Colonic mucosa (tissue), 4 donors: Measurements from ENCODE around the gene UBN1. TPM values are rescaled to one million over a fixed set of nuclear protein-coding genes. Genes with fewer than 3 reads are reported as not detected.

Experiments used
- DNase-seq: peaks from one replicate; pipeline ENCODE4 v3.0.0-alpha.2; 2020
- H3K27ac ChIP-seq: fragments of 200-600 bp; one replicate; pipeline ENCODE4 v1.8.0; 2021
- H3K27me3 ChIP-seq: fragments of 200-600 bp; one replicate; pipeline ENCODE4 v1.8.0; 2021
- H3K36me3 ChIP-seq: fragments of 200-600 bp; one replicate; pipeline ENCODE4 v1.8.0; 2021
- H3K4me1 ChIP-seq: fragments of 200-600 bp; one replicate; pipeline ENCODE4 v1.8.0; 2021; ENCODE audit warnings: mild to moderate bottlenecking
- H3K4me3 ChIP-seq: fragments of 200-600 bp; one replicate; pipeline ENCODE4 v1.8.0; 2021
- H3K9ac ChIP-seq, 2 donors: one replicate each; pipeline ENCODE4 v1.7.0; 2013; ENCODE audit warnings: control low read depth in 2 of 2, low read depth in 2 of 2, low read length in 2 of 2
- H3K9me3 ChIP-seq: fragments of 200-600 bp; one replicate; pipeline ENCODE4 v1.8.0; 2021
- intact Hi-C: fragments of 100-400 bp; cut with DNase I; formaldehyde crosslinking; loops from one replicate; pipeline ENCODE4 v1.14.1; 2022
- total RNA-seq, 2 donors: library from RNA; stranded (reverse); fragmentation: NEBNext Ultra II Directional in 1 of 2; extraction: Animal tissue kit (Norgen Biotek cat#: 25700) in 1 of 2; gene quantifications; one replicate each; pipeline ENCODE4 v1.2.1, GENCODE V29; 2021
- TF ChIP-seq, protein P1 (sequence below): fragments of 200-600 bp; IDR thresholded peaks from one replicate; pipeline ENCODE4 v1.8.0; 2022; ENCODE audit warnings: antibody characterized with exemption, mild to moderate bottlenecking
- donor health status: healthy.
- donor health status: DM: no; HTN: no; CAD: no.
- donor health status: DM: no; HTN: no; CAD: no.

UBN1 gene
- total RNA-seq, 2 donors from 2014 or later = 34.7 to 41.7 TPM

DNA sequence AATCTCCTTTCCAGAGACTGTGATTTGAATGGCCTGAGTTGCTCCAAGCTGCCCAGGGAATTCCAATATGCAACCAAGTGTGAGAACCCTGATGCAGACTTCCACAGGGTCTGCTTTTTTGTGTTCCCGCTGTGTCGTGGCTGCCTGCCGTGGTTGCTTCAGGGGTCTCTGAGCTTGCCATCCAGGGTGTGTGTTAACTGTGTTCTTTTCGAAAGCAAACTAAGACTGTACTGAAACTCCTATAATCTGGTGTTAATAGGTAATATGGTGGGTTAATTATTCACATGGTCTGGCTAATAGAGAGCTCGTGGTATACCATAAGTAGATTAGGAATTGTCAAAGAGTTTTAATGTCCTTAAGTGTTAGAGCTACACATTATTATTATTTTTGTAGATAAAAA is 20.7 kb downstream of the UBN1 start:
- DNase-seq = no peak
- H3K36me3 ChIP-seq = peaks cover 6% of the 10 kb centered on the region

GRCh38 chr16:4868535-4868934 is 21.3 kb downstream of the UBN1 start:
- Histone ChIP-seq H3K4me1 (no peaks in the 10 kb centered on the region), H3K9me3 (no peaks in the 10 kb centered on the region), H3K9ac (no peak overlapping the region), H3K27ac (no peak overlapping the region), H3K36me3 (peaks cover 8% of the 10 kb centered on the region), H3K4me3 (no peak overlapping the region), H3K27me3 (no peaks in the 10 kb centered on the region)
- DNase-seq = no peak
- TF ChIP-seq, protein P1, sequence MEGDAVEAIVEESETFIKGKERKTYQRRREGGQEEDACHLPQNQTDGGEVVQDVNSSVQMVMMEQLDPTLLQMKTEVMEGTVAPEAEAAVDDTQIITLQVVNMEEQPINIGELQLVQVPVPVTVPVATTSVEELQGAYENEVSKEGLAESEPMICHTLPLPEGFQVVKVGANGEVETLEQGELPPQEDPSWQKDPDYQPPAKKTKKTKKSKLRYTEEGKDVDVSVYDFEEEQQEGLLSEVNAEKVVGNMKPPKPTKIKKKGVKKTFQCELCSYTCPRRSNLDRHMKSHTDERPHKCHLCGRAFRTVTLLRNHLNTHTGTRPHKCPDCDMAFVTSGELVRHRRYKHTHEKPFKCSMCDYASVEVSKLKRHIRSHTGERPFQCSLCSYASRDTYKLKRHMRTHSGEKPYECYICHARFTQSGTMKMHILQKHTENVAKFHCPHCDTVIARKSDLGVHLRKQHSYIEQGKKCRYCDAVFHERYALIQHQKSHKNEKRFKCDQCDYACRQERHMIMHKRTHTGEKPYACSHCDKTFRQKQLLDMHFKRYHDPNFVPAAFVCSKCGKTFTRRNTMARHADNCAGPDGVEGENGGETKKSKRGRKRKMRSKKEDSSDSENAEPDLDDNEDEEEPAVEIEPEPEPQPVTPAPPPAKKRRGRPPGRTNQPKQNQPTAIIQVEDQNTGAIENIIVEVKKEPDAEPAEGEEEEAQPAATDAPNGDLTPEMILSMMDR = no peak
- intact Hi-C loops = no loop called here

More for the DNA sequence above, 20.7 kb downstream of the UBN1 start:
- no peaks in the 10 kb centered on the region for H3K9me3 ChIP-seq
- H3K4me1 ChIP-seq = no peaks in the 10 kb centered on the region
- no peak overlapping the region for H3K4me3 ChIP-seq
- no peaks in the 10 kb centered on the region for H3K27me3 ChIP-seq
- TF ChIP-seq, protein P1 = no peak
- intact Hi-C loops = no loop called here
- H3K9ac ChIP-seq = no peak overlapping the region
- no peak overlapping the region for H3K27ac ChIP-seq

DNA sequence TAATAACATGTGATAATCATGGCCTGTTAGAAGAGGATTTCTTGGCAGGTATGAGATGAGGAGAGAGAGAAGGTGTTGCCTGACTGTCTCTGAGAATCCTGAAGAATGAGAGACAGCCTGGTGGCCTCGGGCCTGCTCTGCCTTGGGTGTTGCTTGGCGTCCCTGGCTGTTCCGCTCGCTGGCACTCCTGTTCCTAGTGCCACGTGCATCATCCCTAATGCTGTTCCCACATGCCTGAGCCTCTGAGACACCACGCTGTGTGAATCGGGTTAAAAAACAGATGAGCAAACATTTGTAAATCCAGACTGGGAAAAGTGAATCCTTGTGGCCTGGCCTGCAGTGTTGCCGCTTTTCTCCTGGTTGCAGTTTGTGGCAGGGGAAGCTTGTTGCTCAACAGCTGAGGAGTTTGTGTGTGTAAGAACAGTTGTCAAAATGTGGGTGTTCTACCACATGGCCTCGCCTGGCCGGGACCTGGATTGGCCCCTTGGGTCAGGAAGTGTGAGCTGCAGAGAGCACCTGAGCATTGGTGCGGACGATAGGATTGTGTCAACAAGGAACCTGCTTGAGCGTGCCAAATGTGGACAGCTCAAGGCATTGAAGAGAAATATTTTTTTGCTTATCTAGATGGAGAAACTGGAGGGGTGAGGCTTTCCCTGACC is 22.0 kb downstream of the UBN1 start:
- Histone ChIP-seq H3K36me3 (peaks cover 8% of the 10 kb centered on the region), H3K4me1 (no peaks in the 10 kb centered on the region), H3K9ac (no peak overlapping the region), H3K9me3 (no peaks in the 10 kb centered on the region), H3K27ac (no peak overlapping the region), H3K27me3 (no peaks in the 10 kb centered on the region), H3K4me3 (no peak overlapping the region)
- DNase-seq = no peak
- intact Hi-C loops = no loop called here
- TF ChIP-seq, protein P1 = no peak

- no peak overlapping the region for H3K9ac ChIP-seq
- intact Hi-C loops = no loop called here
- TF ChIP-seq, protein P1 = no peak
- H3K4me1 ChIP-seq = no peaks in the 10 kb centered on the region
- H3K27ac ChIP-seq = no peak overlapping the region
- no peaks in the 10 kb centered on the region for H3K9me3 ChIP-seq
- H3K27me3 ChIP-seq = no peaks in the 10 kb centered on the region
- DNase-seq = no peak
- no peak overlapping the region for H3K4me3 ChIP-seq
- peaks cover 8% of the 10 kb centered on the region for H3K36me3 ChIP-seq
These were observed 22.9 kb downstream of the UBN1 start for GRCh38 chr16:4870138-4870671.

DNA sequence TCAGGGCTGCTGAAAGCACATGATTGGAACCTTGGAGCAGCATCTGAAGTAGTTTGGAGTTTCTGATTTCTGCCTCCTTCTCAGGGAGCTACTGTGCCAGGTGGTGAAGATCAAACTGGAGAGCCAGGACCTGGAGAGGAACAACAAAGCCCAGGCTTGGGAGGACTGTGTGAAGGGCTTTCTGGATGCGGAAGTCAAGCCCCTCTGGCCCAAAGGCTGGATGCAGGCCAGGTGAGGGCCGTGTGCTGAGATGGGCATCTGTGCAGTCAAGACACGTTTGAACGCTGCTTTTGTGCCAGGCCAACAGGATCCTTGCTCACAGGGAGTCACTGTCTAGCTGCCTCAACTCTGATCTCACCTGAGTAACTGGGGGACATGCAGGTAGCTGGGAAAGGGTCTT is 23.8 kb downstream of the UBN1 start:
- Histone ChIP-seq H3K27me3 (no peaks in the 10 kb centered on the region), H3K4me3 (no peak overlapping the region), H3K27ac (no peak overlapping the region), H3K9ac (no peak overlapping the region), H3K4me1 (no peaks in the 10 kb centered on the region), H3K36me3 (peaks cover 8% of the 10 kb centered on the region), H3K9me3 (no peaks in the 10 kb centered on the region)
- TF ChIP-seq, protein P1 = no peak
- intact Hi-C loops = no loop called here
- no peak for DNase-seq
